GM12875 (cell line): ENCODE data around the gene UBA52.
"Not testable (repeated sequence)": the region's sequence is repeated elsewhere in the genome, so short reads cannot be mapped to it uniquely, and the experiment has no call there.

ENCODE experiments used
- H3K4me3 ChIP-seq: one replicate; pipeline ENCODE4 v1.5.1; 2011; ENCODE audit warnings: low read depth, low read length, control low read depth
- CTCF ChIP-seq: IDR thresholded peaks from 2 replicates; pipeline ENCODE4 v1.5.1; 2011; ENCODE audit warnings: low read depth, mild to moderate bottlenecking, control low read depth, inconsistent platforms, low read length, moderate library complexity, borderline replicate concordance; ENCODE audit not compliant: insufficient read depth

Gene UBA52

GRCh38 chr19:18594096-18594823 is 22.6 kb downstream of the UBA52 start:
- TF ChIP-seq CTCF, result peak; percentile 88
- peak overlapping the region; percentile 21 for H3K4me3 ChIP-seq

GRCh38 chr19:18594824-18595373 is 23.2 kb downstream of the UBA52 start:
- peak overlapping the region; percentile 21 for H3K4me3 ChIP-seq
- TF ChIP-seq CTCF, result no peak

GRCh38 chr19:18595475-18595874 is 23.8 kb downstream of the UBA52 start:
- TF ChIP-seq CTCF, result no peak

GRCh38 chr19:18596752-18597157 is 25.1 kb downstream of the UBA52 start:
- TF ChIP-seq CTCF, result no peak
- no peak overlapping the region for H3K4me3 ChIP-seq

More at GRCh38 chr19:18595475-18595874, 23.8 kb downstream of the UBA52 start:
- no peak overlapping the region for H3K4me3 ChIP-seq

- no peak overlapping the region for H3K4me3 ChIP-seq
These were observed 26.4 kb downstream of the UBA52 start for GRCh38 chr19:18597809-18598660.

GRCh38 chr19:18599485-18599884 is 27.8 kb downstream of the UBA52 start:
- no peak for TF ChIP-seq CTCF
- H3K4me3 ChIP-seq, result no peak overlapping the region

More at GRCh38 chr19:18597809-18598660, 26.4 kb downstream of the UBA52 start:
- TF ChIP-seq CTCF, result no peak

GRCh38 chr19:18600692-18601397 is 29.2 kb downstream of the UBA52 start:
- not testable (repeated sequence) for H3K4me3 ChIP-seq
